NOMO-1 (cell line): ENCODE measurements around the gene CASZ1.

Experiments used
- DNase-seq, 2 experiments: peaks; one replicate each; lab custom pipeline; 2025; ENCODE audit not compliant: unreplicated experiment in 2 of 2; lab: John Stamatoyannopoulos, UW

The CASZ1 gene

DNA sequence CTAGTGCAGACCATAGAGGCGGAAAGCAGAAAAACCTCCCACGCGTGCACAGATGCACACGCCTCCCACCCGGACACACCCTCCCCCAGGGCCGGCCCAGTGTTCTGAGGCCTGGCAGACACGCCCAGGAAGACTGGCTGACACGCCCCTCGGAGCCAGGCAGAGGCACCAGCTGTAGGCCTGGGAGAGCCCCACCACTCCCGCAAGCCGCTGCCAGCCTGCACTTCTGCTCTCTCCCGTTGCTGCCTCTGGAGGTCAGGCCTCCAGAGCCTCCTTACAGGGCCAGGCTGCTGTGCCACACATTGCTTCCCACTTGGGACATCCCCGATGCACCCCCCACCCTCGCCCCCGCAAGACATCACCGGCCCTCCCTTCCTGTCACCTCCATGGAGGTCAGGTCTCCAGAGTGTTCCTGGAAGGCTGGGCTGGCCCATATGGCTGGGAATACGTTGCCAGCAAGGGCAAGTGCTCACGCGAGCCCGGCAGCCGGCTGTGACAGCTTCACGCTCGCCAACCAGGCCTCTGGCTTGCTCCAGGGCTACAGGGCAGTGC lies 40.4 kb downstream of the CASZ1 start:
- no peak for DNase-seq

DNA sequence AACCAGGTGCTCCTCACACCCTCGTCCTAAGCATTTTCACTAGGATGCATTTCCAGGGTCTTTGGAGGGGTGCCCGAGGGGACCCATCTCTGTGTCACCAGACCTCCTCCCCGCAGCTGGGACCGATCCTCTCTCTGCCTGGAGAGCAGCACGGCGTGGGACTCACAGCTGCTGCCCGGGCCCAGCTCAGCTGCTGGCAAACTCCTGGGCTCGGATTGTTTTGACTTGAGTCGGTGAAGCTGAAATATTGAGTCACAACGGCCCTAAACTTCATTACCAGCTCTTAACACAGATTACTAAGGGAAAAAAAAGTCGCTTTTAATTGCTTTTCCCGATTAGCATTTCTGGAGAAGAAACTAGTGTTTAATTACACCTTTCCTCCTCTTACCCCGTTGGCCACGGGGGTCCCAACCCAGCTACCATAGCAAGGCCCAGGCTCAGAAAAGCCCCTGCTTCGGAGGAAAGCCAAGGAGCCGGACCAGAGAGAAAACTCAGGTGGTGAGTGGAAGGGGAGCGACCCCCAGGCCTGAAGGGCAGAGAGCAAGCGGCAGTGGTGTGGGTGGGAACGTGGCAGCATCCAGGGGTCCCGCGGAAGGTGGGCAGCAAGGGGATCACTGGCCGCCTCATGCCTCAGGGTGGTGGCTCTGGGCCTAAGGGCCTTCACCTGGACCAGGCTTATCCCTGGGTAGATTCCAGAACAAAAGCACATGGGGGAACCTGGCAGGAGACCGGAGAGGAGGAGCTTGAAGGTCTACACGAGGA lies 41.7 kb downstream of the CASZ1 start:
- no peak for DNase-seq

DNA sequence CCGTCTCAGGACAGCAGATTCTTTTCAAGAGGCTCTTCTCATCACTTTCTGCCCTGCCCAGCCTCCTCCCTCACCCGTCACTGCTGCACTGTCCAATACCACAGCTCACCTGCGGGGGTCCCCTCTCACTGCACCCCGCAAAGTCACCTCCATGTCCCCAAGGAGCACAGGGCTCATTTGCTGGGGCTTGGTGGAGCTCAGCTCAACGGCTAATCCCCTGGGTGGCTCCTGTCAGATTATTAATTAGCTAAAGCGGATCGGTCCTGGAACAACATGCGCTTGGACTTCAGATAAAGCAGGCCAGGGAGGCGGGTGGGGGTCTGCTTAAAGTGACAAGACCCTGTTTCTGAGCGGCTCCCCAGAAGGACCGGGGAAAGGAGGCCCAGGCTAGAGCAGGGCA lies 43.1 kb downstream of the CASZ1 start:
- DNase-seq: no peak

DNA sequence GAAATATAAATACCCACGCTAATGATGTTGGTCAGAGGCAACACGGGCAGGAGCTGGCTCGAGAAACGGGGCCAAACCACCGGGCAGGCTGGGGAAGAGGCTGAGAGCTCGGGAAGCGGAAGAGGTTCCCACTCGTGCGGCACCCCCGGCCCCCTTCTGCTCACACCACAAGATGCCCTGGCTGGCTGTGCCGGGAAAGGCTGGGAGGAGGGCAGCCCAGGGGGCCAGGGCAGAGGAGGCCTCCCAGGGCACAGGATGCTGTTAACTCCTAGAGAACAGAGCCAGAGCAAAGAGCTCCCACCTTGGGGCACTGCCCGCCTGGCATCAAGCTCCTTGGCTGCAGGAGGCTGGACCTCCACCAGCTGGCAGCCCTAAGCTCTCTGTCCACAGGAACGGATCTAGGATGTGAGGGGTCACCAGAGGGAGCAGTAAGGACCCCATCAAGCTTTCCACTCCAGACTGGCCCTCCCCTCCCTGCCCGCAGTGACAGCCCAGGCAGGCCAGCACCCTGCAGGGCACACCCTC lies 44.8 kb downstream of the CASZ1 start:
- no peak for DNase-seq

DNA sequence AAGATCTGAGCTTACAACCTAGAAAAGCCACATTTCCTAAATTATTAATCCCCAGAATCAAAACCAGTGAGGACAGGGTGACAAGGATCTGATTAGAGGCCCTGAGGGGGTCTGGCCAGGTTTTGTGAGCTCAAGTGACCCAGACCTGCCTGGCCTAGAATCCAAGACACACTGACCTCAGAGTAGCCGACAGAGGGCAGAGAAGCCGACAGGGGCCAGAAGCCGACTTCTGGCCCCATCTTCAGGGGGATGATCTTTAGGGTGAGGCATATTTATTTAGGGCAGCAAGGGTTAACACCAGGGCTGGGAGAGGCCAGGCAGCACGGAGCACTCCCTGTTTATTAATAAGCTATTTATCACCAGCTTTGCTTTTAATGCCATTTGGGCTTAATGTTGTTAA lies 45.3 kb downstream of the CASZ1 start:
- DNase-seq: no peak

DNA sequence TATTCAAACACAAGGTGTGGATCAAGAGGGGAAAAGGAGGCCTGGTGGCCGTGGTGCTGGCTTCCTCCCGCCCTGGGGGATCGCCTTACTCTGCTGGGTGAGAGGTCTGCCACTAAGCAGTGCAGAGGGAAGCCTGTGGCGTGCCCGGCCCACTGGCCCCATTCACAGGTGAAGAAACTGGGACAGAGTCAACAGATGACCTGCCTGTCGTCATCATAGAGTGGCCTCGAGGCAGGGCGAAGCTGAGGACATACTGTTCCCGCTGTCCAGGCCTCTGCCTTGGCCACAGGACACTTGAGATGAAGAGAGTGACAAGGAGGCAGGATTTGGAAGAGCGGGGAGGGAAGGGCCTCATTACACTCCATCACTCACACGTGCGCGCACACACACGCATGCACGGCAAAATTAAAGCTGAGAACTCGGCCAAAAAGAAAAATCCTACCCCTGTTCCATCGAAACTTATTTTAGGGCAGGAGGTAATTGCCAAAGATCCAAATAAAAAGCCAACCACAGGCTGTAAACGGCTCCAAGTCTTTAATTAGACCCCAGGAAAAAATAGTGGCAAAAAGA lies 50.5 kb downstream of the CASZ1 start:
- no peak for DNase-seq

DNA sequence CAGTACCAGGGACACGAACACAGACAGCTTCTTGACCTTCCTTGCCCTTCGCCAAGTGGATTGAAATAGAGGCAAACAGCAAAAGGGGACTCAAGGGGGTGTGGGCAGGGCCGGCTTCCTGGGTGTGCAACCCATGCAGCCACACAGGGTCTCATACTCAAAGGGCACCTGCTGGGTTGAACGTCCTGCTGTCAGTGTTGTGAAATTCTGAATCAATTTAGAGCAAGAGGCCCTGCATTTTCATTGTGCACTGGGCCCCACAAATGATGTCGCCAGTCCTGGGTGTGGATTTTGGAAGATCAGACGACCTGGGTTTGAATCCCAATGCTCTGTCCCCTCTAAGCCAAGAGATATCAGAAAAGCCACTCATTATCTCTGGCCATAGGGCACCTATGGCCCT lies 51.1 kb downstream of the CASZ1 start:
- DNase-seq: no peak

DNA sequence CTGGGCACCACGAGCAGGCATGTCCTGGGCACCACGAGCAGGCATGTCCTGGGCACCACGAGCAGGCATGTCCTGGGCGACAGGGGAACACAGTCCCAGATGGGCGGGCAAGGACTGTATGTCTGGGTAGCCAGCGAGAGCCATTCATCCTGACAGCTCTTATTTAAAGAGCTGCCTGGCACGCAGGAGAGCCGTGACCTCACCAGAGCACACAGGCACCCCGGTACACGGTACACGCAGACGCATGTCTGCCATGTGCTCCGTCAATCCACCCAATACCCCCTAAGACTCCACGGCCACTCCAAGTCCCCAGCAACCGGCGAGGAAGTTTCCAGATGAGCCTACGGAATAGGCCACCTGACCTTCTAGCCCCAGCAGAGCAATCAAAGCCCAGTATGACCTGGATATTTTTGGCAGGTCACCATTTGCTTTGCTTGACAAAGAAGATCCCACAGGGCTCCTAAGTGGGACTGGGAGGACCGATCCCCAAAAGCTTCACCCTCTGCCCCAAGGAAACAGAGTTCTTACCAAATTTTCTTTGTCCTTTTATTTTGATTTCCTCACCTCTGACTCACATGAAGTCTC lies 51.7 kb downstream of the CASZ1 start:
- DNase-seq: no peak

DNA sequence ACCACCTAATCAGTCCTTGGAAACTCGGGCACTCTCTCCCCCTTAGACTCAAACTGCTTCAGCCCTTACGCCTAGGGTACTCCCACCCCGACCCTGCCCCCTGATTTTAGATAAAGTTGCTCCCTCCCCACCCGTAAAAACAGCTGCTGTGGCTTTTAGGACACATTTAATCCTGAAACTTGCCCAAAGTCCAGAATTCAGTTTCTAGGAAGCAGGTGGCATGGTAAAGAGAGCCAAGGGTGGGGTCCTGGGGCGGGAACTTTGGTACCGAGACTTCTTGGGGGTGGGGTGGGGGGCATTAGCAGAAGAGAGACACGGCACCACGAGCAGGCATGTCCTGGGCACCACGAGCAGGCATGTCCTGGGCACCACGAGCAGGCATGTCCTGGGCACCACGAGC lies 52.4 kb downstream of the CASZ1 start:
- no peak for DNase-seq

DNA sequence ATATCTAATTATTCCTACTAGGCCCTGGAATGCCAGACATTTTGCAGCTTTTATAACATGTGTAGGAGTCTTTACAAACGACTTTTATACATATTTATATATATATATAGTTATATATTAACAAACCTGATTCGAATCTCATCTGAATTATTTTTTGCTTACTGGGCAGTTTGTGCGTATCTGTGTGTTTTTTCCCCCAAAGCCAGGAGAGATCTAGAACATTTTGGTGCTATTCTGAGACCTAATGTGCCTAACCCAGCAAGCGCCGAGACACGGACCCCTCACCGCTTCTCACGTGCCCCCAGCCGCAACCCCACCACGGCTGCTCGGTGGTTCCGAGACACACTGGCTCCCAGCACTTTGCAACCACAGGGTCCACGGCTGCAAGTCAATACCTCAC lies 54.8 kb downstream of the CASZ1 start:
- no peak for DNase-seq

DNA sequence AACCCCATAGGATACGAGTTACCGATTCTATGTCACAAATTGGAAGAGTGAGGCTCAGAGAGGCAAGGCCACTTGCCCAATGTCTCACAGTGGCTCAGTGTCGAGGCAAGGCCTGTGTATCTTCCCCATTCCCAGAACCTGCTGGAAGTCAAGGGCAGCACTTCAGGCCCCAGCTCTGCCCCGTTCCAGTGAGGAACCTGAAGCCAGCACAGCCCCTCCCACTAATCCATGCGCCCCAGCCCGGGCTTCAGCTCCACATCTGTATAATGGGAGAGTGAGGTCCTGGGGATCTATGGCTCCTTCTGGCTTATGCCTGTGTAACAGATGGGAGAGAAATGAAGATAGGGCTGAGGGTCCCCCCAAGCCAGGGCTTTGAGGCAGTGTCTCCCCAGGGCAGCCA lies 56.3 kb downstream of the CASZ1 start:
- no peak for DNase-seq

DNA sequence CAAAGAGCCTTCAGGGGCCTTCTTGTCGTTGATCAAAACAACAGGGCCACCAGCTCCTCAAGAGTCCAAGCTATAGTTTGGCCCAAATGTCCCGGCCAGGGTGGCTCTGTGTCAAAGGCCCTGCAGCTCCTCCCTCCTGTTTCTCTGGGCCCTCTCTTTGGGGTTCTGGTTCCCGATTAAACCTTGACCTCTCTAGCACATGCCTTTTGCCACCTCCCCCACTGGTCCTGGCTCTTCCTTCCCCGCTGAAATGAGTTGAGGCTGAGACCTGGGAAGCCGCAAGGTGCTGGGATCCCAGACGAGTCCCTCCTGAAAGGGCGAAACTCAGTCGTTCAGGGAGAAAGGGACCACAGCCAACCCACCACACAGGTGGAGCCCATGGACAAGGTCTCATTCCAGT lies 56.9 kb downstream of the CASZ1 start:
- no peak for DNase-seq

DNA sequence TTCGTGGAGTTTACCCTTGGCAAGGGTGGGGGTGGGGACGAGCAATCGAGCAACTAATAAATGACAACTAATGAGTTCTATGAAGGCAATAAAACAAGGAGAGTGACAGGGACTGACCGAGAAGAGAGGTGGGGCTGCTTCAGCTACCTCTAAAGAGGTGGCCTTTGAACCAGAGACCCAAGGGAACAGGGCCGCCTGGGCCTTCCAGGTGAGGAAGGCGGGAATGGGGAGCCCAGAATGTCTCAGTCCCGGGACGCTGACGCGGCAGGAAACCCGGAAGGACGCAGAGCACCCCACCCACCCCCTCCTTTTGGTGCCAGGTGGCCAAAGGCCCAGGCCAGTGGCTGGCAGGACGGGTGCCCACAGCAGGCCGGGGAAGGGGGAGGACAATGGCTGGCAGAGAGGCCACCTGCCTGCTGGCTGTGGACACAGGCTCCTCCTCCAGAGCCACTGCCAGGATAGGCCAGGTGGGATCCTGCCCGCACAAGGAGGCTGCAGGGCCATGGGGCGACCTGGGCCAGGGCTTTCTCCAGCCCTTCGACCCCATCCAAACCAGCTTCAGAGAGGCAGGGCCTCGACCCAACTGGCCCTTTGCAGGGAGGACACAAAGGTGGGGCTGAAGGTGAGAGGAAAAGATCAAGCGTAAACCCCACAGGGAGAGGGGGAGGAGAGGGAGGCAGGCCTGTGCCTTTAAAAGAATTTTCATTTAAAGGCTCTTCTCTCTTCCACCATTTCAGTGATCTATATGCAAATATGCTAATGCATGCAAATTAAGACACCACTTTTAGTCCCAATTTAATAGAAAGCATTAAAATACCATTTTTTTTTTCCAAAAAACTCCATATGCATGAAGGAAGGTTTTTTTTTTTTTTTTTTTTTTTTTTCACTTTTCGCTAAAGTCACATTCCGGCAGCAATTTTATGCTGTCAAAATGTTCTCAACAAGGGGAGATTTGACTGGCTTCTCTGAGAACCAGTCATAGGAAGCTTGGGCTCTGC lies 58.1 kb downstream of the CASZ1 start:
- DNase-seq: no peak

DNA sequence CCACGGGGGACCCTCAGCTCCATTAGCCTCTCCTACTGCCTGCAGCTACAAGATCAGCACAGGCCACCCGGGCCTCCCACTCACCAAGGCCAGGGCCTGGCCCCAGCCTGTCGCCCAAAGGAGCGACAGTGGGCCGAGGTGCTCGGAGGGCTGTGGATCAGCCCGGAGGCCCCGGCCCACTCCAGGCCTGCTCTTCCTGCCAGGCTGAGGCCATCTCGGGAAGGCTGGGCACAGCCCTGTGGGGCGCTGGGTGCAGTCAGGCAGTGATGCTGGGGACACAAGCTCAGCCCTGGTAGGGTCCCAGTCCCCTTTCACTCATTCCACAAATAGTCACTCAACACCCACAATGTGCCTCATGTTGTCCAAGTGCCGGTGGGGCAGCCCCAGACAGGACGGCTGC lies 58.8 kb downstream of the CASZ1 start:
- DNase-seq: no peak

DNA sequence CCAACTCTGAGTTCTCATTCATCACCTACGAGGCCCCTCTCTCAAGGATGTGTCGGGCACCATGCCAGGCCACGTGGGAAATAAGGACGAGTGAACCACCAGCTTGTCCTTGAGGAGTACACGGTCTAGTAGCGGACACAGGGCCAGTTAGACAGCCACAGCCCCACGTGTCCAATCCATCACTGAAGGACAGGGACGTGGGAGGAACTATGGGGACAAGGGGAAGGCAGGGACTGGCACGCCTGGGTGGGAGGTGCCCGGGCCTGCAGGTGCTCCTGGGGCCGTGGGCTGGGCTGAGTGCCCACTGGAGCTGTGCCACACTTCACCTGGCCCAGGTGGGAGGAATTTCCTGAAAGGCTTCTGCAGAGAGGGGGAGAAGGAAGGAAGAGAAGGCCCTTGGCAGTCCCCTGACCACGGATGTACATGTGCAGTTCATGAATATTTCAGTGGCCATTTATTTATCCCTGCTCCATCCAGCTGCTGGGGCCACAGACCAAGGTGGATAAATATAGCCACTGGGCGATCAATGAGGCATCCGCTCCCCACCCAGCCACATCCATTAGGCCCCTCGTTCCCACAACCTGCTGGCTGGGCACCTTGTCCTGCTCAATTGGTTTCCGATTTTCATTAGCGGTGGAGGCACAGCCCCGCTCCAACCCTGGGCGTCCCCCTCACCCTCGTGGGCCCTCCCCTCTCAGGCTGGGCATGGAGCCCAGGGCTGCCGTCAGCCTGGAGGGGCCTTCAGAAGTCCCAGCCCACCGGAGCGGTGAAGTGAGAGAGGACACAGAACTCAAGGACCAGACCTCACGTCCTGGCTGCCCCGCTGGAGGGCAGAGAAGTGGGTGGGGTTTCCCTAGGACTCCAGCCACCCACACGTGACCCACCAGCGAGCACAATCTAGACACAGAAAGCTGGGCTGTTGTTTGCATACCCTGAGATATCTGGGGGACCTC lies 59.5 kb downstream of the CASZ1 start:
- no peak for DNase-seq

DNA sequence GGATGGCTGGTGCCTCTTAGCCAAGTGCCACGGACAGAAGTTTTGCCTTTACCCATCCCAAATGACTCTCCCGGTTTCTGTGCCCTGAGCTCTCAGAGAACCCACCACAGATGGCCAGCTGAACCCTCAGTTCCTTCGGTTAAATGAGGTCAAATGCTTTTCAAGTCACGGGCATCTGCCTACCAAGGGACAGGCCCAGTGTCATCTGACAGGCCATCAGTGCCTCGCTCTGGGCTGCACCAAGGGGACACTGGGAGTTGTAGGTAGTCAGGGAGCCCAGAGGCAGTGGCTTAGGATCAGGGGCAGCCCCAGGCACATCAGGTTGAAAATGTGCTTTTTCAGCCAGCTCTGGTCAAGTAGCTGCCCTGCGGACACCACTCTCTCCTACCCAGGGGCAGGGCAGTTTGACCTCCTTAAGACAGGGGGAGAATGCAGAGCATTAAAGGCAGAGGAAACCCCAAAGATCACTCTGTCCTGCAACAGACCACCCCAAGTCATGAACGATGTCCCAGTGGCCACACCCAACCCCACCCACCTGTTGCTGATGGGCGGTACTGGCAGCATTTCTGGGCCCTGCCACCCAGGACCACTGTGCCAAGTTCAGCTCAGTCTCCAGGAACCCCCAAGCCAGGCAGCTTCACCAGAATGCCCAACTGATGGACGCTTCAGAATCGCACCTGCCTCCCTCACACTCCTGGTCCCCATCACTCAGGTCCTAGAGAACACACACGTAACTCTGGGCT lies 60.7 kb downstream of the CASZ1 start:
- DNase-seq: no peak

DNA sequence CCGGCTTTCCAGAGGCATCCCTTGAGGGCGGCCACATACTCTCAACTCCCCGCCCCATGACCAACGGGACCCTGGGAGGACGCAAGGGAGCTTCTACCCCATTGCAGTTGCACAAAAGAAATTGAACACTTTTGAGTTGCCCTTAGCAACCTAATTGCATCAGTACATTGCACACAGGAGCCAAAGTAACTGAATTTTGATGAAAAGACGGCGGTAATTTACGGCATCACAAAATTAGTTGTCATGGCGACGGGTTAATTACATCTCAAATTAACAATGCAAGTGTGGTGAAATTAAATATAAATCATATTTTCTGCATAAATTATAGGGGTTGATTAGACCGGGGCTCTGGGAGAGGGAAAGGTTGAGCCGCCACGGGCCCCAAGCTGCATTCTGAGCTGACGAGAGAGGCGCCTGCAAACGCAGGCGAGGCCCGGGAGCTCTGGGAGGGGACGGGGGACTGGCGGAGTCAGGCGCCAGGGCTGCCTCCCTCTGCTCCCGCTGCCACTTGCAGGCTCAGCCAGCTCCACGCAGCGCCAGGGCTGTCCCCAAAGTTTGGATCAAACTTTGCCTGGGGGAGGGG lies 61.4 kb downstream of the CASZ1 start:
- no peak for DNase-seq

DNA sequence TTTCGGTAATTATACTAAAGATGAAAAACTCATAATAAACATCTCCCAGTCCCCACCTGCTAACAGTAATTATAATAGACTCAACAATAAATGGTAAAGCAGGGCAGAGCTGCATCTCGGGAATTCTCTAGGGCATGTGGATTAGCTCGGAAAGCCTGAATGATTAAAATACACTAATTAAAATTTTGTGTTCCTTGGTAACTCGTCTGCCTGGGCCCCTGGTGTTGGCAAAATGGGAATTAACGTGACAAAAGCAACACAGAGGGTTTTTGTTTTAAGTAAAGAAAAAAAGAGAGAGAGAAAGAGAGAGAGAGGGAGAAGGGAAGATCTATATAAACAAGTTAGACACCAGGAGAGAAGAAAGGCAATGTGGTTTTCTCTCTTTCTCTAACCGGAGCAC lies 62.1 kb downstream of the CASZ1 start:
- no peak for DNase-seq
